GM18520 (cell line): Measurements from ENCODE around the gene MISFA.
"Not testable (repeated sequence)": the region's sequence is repeated elsewhere in the genome, so short reads cannot be mapped to it uniquely, and the experiment has no call there.

Source experiments
- ATAC-seq: cut with Tn5 transposase; IDR thresholded peaks from one replicate; pipeline ENCODE4 v1.9.1; 2021; ENCODE audit not compliant: unreplicated experiment

The MISFA gene

GRCh38 chr11:18599739-18600230 is at the start of gene MISFA:
Gene MISFA (plus strand): TSS chr11:18599789. CDS start chr11:18599929, 140 bp downstream.
- ATAC-seq = no peak

GRCh38 chr11:18563090-18563730 is 36.4 kb upstream of the MISFA start:
- no peak for ATAC-seq

- ATAC-seq = no peak
These were observed 35.4 kb upstream of the MISFA start for GRCh38 chr11:18564149-18564548.

DNA sequence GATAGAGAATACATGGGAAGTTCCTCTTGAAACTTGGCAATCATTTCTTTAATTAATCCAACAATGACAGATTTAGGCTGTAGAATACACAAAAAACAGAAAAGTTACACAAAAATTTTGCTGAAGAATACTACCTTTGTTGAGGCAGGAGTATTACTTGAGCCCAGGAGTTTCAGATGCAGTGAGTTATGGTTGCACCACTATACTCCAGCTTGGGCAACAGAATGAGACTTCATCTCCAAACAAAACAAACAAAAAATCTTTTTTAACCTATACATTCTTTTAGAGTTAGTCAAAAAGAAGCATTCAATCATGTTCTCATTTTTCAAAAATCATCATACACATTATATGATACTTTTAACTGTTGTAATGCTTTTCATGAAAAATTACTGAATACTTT is 33.2 kb upstream of the MISFA start:
- no peak for ATAC-seq

GRCh38 chr11:18567081-18567480 is 32.5 kb upstream of the MISFA start:
- ATAC-seq = no peak

DNA sequence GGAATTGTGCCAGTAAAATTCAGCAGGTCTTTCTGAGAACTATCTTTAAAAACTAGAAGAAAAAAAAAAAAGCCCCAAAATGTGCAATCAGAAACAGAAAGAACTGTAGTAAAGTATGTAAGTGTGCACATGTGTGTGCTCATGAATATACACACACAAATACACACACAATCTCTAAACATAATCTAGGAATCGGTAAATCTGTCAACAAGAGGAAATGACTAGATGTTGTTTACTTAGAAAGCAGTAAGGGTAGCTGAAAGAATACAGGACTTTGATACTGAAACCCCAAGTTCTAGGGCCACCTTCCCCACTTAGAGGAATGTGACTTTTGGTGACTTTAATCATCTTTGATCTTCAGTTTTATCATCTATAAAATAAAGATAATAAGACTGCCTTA is 24.2 kb upstream of the MISFA start:
- ATAC-seq = no peak

- no peak for ATAC-seq
These were observed 20.5 kb upstream of the MISFA start for GRCh38 chr11:18578975-18579598.

GRCh38 chr11:18580113-18580766 is 19.3 kb upstream of the MISFA start:
- ATAC-seq = no peak

GRCh38 chr11:18581825-18582224 is 17.8 kb upstream of the MISFA start:
- no peak for ATAC-seq

GRCh38 chr11:18588297-18589252 is 11.0 kb upstream of the MISFA start, which contains the start of gene UEVLD:
Gene UEVLD (minus strand): TSS chr11:18588734. CDS start chr11:18588654, 80 bp downstream.
- ATAC-seq = no peak

- no peak for ATAC-seq
These were observed 9.0 kb upstream of the MISFA start for GRCh38 chr11:18590571-18590970.

DNA sequence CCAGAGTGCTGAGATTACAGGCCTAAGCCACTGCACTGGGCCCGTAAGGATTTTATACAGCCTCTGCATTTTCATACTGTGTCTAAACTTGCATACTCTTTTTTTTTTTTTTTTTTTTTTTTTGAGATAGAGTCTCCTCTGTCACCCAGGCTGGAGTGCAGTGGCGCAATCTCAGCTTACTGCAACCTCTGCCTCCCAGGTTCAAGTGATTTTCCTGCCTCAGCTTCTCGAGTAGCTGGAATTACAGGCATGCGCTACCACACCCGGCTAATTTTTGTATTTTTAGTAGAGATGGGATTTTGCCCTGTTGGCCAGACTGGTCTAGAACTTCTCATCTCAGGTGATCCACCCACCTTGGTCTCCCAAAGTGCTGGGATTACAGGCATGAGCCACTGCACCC is 5.5 kb upstream of the MISFA start:
- ATAC-seq = not testable (repeated sequence)

- ATAC-seq = no peak
These were observed 4.4 kb upstream of the MISFA start for GRCh38 chr11:18594999-18595749.

GRCh38 chr11:18600915-18601569 is 1.5 kb downstream of the MISFA start:
- ATAC-seq = no peak

- ATAC-seq = no peak
These were observed 8.8 kb downstream of the MISFA start for GRCh38 chr11:18608376-18608775.

DNA sequence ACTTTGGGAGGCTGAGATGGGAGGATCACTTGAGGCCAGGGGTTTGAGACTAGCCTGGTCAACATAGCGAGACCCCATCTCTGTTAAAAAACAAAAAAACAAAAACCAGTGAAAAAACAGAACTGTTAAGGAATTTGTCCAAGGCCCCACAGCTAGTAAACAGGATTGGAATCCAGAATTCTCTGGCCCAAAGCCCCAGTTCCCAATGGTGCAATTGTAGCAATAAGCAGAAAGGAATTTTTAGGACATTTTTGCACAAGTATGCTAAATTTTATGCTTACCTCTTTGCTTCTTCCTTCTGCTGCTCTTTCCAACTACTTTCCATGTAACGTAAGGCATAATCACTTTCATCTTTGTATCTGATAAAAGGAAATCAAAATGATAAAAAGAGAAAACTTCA is 11.6 kb downstream of the MISFA start:
- ATAC-seq = no peak

- ATAC-seq = no peak
These were observed 12.8 kb downstream of the MISFA start for GRCh38 chr11:18612394-18612793.

DNA sequence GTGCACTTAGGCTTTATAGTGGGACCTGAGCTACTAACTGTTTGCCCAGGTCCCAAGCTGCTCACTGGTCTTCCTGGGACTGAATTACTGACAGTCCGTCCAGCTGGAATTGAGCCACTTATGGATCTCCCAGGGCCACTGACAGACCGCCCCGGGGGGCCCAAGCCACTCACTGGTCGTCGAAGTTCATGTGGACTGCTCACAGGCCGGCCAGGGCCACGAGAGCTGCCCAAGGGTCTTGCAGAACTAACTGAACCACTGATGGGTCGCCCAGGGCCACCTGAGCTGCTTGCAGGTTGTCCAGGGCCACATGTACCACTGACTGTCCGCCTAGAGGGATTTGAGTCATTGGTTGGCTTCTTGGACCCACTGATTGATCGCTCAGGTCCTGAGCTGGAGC is 15.1 kb downstream of the MISFA start:
- no peak for ATAC-seq

- ATAC-seq = peak; percentile 92
These were observed 16.2 kb downstream of the MISFA start for GRCh38 chr11:18615628-18616392.
